Dendritic cell treated with granulocyte-macrophage colony-stimulating factor and Interleukin-4, amounts not matched to agents 40 ng/mL and 50 ng/mL, for 4 days (primary cell): ENCODE results near the gene SKA3.

ENCODE experiments used
- H3K27ac Mint-ChIP-seq: one replicate; pipeline ENCODE4 v1.8.0; 2022; ENCODE audit warnings: mild to moderate bottlenecking, mixed read lengths
- H3K27me3 Mint-ChIP-seq: one replicate; pipeline ENCODE4 v1.8.0; 2022; ENCODE audit warnings: mild to moderate bottlenecking, mixed read lengths
- H3K36me3 Mint-ChIP-seq: one replicate; pipeline ENCODE4 v1.8.0; 2022; ENCODE audit warnings: low read depth, mixed read lengths
- H3K4me1 Mint-ChIP-seq: one replicate; pipeline ENCODE4 v1.8.0; 2022; ENCODE audit warnings: low read depth, mixed read lengths
- H3K4me3 Mint-ChIP-seq: one replicate; pipeline ENCODE4 v1.8.0; 2022; ENCODE audit warnings: mild to moderate bottlenecking, moderate library complexity, mixed read lengths
- H3K9me3 Mint-ChIP-seq: one replicate; pipeline ENCODE4 v1.8.0; 2022; ENCODE audit warnings: mixed read lengths
- intact Hi-C: fragments of 100-400 bp; cut with micrococcal nuclease; formaldehyde crosslinking; loops from one replicate; pipeline ENCODE4 v1.15.0; 2022

The SKA3 gene

DNA sequence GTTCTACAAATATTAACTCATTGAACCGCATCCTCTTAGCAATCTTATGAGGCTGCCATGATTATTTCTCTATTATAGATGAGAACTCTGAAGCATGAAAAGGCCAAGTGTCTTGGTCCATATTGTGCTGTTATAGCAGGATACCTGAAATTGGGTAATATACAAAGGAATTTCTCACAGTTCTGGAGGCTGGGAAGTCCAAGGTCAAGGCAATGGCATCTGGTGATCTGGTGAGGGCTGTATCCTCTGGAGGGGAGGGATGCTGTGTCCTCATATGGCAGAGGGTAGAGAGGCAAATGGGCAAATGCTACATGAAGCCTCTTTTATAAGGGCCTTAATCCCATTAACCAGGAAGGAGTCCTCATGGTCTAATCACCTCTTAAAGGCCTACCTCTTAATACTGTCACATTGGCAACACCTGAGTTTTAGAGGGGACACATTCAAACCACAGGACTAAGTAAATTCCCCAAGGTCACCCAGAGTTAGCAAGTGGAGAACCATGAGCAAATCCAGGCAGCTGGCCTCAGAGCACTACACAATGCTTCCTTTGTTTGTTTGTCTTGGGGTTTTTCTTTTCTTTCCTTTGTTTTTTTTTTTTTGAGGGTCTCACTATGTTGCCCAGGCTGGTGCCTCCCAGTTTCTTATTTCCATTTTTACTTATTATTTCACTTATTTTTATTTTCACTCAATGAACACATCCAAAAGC is 59.1 kb downstream of the SKA3 start:
- intact Hi-C loops = no loop called here
- Mint-ChIP-seq H3K4me1 (no peaks in the 10 kb centered on the region), H3K27me3 (peaks cover 1% of the 10 kb centered on the region), H3K9me3 (no peaks in the 10 kb centered on the region), H3K36me3 (no peaks in the 10 kb centered on the region), H3K4me3 (no peak overlapping the region), H3K27ac (no peak overlapping the region)

DNA sequence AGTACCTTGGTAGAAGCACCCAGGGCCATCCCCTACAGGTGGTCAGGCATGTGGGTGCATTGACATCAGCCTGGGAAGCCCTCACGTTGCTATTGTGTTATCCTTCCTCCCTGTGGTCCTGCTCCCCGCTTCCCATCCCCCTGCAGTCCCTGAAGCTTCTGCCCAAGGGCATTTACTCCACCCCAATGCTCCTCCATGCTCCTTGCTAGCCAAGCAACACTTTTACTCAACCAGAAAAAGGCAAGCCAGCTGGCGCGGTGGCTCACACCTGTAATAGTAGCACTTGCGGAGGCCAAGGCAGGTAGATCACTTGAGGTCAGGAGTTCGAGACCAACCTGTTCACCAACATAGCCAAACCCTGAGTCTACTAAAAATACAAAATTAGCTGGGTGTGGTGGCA is 60.2 kb downstream of the SKA3 start:
- no peaks in the 10 kb centered on the region for H3K36me3 Mint-ChIP-seq
- peaks cover 1% of the 10 kb centered on the region for H3K27me3 Mint-ChIP-seq
- no peaks in the 10 kb centered on the region for H3K9me3 Mint-ChIP-seq
- H3K4me3 Mint-ChIP-seq = no peak overlapping the region
- H3K4me1 Mint-ChIP-seq = no peaks in the 10 kb centered on the region
- H3K27ac Mint-ChIP-seq = no peak overlapping the region
- intact Hi-C loops = no loop called here

- Mint-ChIP-seq H3K27ac (no peak overlapping the region), H3K4me3 (no peak overlapping the region), H3K27me3 (no peaks in the 10 kb centered on the region), H3K4me1 (no peaks in the 10 kb centered on the region), H3K36me3 (no peaks in the 10 kb centered on the region), H3K9me3 (no peaks in the 10 kb centered on the region)
- intact Hi-C loops = no loop called here
These were observed 61.1 kb downstream of the SKA3 start for GRCh38 chr13:21115231-21115630.

DNA sequence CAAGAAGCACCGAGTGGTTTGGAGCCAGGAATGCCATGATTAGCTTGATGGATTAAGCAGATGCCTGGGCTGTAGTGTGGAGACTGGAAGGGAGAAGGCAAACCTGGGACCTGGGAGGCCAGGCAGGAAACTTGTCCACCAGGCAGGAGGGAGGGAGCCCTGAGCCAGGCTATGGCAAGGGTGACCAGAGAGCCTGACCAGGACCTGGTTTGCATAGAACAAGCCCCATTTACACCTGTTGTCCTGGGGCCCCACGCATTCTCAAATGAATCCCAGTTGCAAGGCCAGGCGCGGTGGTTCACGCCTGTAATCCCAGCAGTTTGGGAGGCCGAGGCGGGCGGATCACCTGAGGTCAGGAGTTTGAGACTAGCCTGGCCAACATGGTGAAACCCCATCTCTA is 64.8 kb downstream of the SKA3 start:
- no peak overlapping the region for H3K4me3 Mint-ChIP-seq
- H3K9me3 Mint-ChIP-seq = no peaks in the 10 kb centered on the region
- no peaks in the 10 kb centered on the region for H3K4me1 Mint-ChIP-seq
- intact Hi-C loops = no loop called here
- no peaks in the 10 kb centered on the region for H3K27me3 Mint-ChIP-seq
- H3K36me3 Mint-ChIP-seq = no peaks in the 10 kb centered on the region
- no peak overlapping the region for H3K27ac Mint-ChIP-seq

DNA sequence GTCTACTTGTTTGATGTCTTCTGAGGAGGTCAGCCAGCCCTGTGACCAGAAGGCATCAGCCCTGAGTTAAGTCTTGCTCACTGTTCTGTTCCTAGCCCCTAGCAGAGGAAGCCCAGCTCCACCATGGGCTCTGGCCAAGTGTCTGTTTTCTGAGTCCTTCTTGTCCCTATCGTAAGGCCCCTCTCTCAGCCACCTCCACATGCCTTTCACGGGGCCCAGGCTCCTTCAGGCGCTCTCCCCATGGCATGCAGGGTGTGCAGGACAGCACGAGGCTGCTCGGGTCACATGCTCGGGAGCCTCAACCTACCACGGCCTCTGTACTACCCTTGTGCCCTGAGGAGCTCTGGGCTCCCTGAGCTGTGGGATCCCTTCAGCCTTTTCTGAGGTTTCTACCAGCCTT is 67.2 kb downstream of the SKA3 start:
- no peaks in the 10 kb centered on the region for H3K27me3 Mint-ChIP-seq
- no peak overlapping the region for H3K27ac Mint-ChIP-seq
- no peaks in the 10 kb centered on the region for H3K9me3 Mint-ChIP-seq
- H3K4me1 Mint-ChIP-seq = no peaks in the 10 kb centered on the region
- intact Hi-C loops = no loop called here
- H3K4me3 Mint-ChIP-seq = no peak overlapping the region
- H3K36me3 Mint-ChIP-seq = no peaks in the 10 kb centered on the region

DNA sequence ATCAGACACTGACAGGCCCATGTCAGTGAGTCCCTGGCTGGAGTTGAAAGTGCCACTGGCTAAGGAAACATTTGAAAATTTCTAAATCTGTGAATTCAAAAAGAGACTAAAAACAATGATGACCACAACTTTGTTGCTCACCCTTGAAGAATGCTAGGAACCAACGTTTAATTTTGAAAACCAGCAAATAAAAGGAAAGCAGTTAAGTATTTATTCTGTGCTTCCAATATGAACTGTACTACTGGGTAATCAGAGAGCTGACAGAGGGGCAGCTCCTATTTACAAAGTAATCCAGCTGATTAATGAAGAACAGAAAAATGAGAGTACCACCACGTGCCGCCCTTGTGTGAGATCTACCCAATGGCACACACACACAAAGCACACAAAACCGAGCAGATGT is 70.3 kb downstream of the SKA3 start:
- intact Hi-C loops = no loop called here
- no peak overlapping the region for H3K4me3 Mint-ChIP-seq
- no peaks in the 10 kb centered on the region for H3K36me3 Mint-ChIP-seq
- no peaks in the 10 kb centered on the region for H3K27me3 Mint-ChIP-seq
- no peaks in the 10 kb centered on the region for H3K4me1 Mint-ChIP-seq
- H3K27ac Mint-ChIP-seq = no peak overlapping the region
- H3K9me3 Mint-ChIP-seq = no peaks in the 10 kb centered on the region

- Mint-ChIP-seq H3K4me1 (no peaks in the 10 kb centered on the region), H3K27ac (no peak overlapping the region), H3K36me3 (no peaks in the 10 kb centered on the region), H3K4me3 (no peak overlapping the region), H3K27me3 (no peaks in the 10 kb centered on the region), H3K9me3 (no peaks in the 10 kb centered on the region)
- intact Hi-C loops = no loop called here
These were observed 71.9 kb downstream of the SKA3 start for GRCh38 chr13:21104199-21105019.
